Renal pelvis (tissue), 4 donors: ENCODE measurements around the gene HGFAC. TPM values are rescaled to one million over a fixed set of nuclear protein-coding genes. Genes with fewer than 3 reads are reported as not detected.

ENCODE experiments used
- DNase-seq: peaks from one replicate; pipeline ENCODE4 v3.0.0-alpha.2; 2013
- polyA plus RNA-seq, 3 donors: library from polyadenylated mRNA; unstranded; fragments of 120-200 nt; gene quantifications; one replicate each; pipeline ENCODE4 v1.2.1, GENCODE V29; 2013; ENCODE audit not compliant: insufficient read length in 3 of 3

Gene HGFAC
- polyA plus RNA-seq, 3 donors: 1.7 to 2.4 (median 2.1) TPM

GRCh38 chr4:3461515-3462291 lies 19.9 kb downstream of the HGFAC start:
- peak; percentile 60 for DNase-seq

GRCh38 chr4:3462321-3462789 lies 20.6 kb downstream of the HGFAC start:
- no peak for DNase-seq

DNA sequence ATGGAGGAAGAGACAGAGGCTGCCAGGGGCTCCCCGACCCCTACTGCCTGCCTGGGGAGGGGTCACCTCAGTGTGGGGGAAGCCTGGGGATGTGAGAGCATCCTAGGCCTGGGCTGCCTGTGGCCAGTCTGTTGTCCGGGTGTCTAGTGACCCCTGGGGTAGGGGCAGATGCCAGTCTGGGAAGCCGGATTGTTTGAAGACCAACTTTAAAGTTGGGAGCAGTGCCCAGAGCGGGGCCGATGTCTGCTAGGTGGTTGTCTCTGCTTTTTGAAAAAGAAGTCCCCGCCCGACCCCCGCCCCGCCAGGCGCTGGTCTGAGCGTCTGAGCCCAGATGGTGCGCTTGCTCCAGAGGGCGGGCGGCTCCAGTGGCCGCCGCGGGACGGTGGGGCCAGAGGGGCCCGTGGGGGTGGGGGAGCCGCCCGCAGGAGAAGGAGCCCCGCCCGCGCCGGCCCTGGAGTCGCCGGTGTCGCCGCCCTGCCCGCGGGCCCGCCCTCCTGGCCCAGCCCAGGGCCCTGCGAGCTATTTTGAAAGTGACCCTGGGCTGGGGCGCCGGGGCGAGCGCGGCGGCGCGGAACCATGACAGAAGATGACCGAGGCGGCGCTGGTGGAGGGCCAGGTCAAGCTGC lies 21.1 kb downstream of the HGFAC start, which contains the start of gene DOK7:
Gene DOK7 (plus strand): TSS at position 517 of the 626 bp plus-strand sequence. CDS start 70 bp downstream, at position 587.
- no peak for DNase-seq

DNA sequence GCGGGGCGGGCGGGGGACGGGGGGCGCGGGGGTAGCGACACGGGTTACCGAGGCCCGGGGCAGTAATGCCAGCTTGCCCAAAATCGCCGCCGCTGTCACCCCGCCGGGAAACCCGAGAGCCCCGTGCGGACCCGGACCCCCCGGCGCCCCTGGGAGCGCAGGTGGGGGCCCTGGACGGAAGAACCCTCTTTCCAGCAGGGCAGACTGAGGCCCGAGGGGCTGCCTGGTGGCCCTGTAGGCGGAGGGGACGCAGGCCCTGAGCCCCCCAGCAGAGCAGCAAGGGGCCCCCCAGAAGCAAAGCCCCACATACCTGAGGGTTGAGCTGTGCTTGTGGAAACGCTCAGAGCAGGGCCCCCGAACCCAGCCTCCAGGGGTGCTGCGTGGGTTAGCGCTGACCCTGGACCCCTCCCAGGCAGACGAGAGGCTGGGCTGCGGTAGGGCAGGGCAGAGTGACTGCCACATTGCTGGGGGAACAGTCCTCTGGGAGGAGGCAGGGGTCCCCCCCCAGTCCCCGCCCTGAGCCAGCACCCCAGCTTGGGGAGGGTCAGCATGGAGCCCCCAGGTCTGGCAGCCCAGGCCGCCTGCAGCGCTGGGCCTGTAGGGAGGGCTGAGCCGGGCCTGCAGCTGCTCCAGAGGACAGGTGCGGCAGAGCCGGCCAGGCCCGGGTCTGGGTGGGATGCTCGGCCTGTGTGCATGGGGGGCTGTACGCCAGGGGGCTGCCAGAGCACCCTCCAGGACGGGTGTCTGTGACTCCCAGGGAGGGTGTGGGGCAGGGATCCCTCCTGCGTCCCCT lies 22.0 kb downstream of the HGFAC start:
- no peak for DNase-seq

GRCh38 chr4:3464349-3464905 lies 22.7 kb downstream of the HGFAC start:
- DNase-seq: no peak

DNA sequence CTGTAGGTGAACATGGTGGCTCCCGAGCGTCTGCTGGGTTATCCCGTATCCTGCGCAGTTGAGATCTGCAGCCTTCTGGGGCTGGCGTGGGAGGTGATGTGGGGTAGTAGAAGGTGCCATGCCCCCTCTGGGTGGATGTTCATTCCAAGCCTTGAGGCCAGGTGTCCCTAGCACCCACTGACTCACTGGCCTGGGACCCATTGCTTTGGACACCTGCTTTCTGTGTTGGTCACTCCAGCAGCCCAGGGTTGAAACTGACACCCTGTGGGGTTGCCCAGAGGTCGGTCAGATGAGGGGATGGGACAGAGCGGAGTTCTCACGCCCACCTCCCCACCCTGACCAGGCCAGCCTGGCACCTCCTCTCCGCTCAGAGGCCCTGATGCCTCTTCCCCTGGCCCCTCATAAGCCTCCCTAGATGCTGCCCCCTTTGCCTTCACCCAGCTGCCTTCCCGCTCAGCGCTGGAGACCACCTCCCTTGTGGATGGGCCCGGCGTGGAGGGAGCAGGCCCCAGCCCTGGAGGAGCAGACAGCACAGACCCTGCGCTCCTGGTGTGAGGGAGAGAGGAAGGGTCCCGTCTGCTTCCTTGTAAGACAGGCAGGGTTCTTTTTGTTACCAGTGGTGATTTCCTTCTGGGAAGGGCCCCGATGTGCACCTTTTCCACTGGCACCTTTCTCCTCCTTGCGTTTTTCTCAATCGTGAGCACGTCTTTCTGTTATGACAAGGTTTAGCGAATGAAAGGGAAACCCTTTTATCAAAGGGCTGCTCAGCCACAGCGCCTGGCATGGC lies 23.3 kb downstream of the HGFAC start:
- DNase-seq: no peak

DNA sequence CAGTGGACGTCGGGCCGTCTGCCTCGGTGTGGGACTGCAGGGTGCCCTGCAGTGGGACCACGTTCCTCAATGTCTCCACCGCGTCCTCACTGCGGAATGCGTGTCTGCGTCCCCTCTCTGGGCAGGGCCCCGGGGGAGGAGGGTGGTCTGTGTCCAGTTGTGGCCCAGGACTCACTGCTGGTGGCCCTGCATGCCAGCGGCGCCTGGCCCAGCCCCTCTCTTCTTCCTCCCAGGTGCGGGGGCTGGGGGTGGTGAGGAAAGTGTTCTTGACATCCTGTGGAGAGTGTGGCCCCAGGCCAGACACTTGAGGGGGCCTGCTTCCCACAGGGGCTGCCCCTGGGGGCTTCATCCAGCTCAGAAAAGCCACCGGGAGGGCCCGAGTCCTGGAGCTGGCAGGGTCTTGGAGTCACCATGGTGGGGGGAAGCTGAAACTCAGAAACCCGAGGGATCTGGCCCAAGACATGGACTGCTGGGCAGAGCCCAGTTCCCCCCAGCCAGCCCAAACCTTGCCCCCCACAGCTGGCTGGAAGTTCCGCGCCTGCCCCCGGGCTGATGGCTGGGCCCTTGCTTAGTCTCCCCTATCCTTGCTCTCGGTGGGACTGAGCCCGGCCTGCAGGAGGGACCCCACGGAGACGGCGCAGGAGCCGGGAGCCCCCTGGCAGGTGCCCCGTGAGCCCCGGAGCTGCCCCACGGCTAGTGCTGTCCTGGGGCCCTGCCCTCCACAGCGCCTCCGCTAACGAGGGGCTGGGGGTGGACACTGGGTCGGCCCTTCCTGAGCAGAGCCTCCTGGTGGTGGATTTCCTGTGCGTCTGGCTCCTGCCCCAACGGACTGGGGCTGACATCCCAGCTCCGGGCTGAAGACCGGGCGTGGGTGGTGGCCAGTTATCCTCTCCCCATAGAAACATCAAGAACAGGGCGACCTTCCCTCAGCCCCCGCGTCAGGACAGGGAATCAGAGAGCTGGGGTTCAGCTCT lies 24.2 kb downstream of the HGFAC start:
- DNase-seq: no peak

GRCh38 chr4:3466691-3467600 lies 25.2 kb downstream of the HGFAC start:
- no peak for DNase-seq

DNA sequence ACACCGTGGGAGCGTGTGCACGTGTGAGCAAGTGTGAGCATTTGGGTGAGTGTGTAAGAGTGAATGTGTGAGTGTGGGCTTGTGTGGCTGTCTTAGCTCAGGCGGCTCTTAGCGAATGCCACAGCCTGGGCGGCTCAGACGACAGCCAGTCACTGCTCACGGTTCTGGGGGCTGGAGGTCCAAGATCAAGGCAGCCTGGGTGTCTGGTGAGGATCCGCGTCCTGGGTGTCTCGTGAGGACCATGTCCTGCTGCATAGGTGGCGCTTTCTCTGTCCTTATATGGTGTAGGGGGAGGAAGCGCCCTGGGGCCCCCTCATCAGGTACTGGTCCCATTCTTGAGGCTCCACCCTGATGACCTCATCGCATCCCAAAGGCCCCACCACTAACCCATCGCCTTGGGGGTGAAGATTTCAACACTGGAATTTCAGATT lies 25.8 kb downstream of the HGFAC start:
- no peak for DNase-seq

DNA sequence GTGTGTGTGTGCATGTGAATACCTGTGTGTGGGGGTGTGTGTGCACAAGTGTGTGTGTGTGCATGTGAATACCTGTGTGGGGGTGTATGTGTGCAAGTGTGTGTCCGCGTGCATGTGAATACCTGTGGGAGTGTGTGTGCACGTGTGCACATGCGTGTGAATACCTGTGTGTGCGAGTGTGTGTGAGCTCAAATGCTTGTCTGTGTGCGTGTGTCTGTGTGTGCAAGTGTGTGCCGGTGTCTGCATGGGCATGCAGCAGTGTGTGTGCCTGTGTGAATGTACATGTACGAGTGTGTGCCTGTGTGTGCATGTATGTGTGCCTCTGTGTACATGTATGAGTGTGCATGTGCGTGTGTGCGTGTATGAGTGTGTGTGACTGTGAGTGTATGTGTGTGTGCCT lies 26.4 kb downstream of the HGFAC start:
- DNase-seq: no peak

GRCh38 chr4:3468804-3469203 lies 27.0 kb downstream of the HGFAC start:
- no peak for DNase-seq

DNA sequence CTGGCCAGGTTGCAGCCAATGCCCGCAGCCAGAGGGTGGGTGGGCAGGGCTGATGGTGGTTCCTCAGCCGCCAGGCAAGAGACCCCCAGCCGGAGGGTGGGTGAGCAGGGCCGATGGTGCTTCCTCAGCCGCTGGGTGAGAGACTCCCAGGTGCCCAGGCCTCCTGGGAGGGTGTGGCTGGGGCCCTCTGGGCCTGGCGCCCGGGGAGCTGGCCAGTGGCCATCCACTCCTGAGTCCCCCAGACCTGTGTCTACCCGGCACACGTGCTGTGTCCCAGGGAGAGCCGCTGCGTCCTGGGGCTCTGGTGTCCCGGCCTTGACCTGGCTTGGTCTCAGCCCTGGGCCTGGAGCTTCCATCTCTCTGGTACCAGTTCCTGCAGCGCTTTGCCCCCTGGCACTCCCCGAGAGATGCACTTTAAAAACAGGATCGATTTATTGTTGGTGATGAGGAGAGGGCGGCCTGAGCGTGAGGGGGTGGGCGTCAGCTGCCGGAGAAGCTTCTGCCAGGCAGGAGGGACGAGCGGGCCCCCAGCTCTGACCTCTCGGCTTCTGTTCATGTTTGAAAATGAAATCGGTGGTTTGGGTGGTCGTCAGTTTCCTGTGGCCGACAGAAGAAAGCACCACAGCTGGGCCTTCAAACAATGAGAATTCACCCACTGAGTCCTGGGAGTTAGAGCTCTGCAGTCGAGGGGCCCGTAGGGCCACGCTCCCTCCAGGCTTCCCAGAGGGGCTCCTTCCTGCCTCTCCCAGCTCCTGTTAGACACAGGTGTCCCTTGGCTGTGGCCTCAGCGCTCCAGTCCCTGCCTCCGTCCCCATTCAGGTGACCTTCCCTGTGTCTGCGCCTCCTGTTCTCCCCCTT lies 27.8 kb downstream of the HGFAC start:
- no peak for DNase-seq

GRCh38 chr4:3470244-3471097 lies 28.7 kb downstream of the HGFAC start:
- DNase-seq: no peak

DNA sequence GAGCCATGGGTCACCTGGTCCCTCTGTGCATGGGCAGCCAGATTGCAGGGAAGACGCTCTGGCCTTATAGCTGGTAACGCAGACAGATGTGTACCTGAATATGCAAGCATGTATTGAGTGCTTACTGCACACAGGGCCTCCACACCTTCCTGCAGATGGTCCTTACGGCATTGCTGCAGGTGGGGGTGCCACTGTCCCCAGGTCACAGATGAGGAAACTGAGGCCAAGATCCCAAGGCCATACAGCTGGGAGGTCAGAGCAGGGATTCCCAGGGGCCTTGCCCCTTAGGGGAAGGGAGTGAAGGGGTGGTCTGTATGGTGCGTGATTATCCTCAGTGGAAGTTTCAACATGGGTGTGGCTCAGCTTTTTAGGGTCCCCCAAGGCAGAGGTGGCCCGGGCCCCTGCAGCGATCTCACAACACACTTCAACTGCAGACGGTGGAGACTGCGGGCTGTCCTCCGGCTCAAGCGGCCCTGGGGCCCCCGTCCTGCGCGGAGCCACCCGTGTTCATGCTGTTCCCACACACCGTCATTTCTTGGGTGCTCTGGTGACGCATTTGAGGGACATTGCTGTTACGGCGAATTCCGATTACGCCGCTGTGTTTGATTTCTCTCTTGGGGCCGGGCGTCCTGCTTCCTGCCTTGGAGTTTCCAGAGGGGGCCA lies 29.5 kb downstream of the HGFAC start:
- no peak for DNase-seq

DNA sequence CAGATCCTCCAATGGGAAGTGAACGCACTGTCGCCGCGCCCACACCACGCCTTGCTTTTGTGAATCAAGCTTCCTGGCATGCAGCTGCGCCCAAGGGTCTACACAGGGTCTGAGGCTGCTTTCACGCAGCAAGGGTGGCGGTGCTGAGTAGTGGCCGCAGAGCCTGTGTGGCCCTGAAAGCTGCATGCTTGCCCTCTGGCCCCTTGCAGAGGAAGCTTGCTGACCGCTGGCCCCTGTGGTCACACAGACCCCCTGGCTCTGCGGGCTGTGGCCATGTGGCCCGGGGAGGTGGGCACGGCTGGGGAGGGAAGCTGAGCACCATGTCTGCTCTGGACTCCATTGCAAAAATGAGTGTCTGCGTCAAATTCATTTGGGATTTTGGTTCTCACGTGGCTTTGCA lies 30.1 kb downstream of the HGFAC start:
- no peak for DNase-seq

DNA sequence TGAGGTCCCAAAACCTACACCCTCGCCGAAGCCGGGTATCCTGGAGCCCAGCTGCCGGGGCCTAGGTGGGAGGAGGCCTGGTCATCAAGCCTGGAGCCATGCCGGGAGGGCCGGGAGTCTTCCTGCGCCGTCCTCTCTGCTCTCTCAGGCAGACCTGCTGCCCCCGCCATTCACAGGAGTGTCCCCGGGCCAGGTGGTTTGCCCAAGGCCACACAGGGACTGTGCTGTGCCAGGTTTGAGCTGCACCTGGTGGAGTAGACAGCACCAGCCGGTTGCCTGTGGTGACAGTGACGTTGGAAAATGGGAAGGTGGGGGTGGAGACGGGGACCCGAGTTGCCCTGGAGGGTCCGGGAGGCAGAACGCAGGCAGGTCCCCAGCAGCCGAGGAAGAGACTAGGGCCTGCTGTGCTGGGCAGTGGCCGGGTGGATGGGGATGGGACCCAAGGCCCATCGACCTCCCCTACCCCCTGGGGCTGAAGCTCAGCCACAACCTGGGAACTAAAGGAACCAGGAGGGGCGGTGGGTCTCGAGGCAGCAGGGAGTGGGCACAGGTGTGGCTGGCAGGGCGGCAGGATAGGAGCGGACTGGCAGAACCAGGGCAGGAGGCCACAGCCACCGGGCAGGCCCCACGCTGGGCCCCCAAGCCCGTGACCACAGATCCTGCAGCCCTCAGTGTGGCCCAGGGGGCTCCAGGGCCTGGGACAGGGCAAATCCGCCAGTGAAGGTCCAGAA lies 30.8 kb downstream of the HGFAC start:
- DNase-seq: no peak
